Measurements from ENCODE around the gene ZNF329. TPM values are rescaled to one million over a fixed set of nuclear protein-coding genes. Genes with fewer than 3 reads are reported as not detected.

ZNF329 gene
- total and polyA plus RNA-seq, 9 of the 15 experiments (the other 6 are each of a cell fraction or from before 2014, with no cell fraction given): 0.21 to 3.6 (median 2.2) TPM

DNA sequence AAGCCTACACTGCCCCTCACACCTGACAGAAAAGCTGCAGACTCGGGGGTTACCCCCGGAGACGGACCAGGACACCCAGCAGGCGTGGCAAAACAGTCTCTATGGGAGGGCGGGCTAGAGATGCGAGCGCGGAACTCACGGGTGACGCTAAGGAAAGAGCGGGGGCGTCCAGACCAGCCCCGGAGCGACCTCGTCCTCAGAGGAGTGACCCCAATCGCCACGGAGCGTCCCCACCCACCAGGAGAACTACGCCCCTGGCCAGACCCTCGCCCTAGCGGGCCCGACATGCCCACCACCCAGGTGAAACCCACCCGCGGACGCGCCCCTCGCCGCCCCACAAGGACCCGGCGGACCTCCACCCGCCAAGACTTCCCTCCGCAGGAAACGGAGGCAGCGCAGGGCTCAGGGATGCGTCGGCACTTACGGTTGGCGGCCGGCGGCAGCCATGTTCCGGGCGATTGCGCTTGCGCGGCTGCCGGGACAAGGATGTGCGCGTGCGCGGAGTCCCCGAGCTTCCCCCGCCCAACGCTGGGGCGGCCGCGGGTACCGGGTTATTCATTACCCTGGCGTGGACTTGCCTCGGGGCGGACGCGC, at the start of gene ZNF329 (continued):
- TF ChIP-seq FUS (optimal IDR thresholded peaks at IDR 0.05; ENCODE audit: low read depth, low read length) (no peak), ZNF274 (IDR thresholded peaks at IDR 0.05; ENCODE audit: borderline replicate concordance, low read depth, low read length) (no peak), OTX1 (CRISPR knock-in tag; IDR thresholded peaks at IDR 0.05) (no peak), ARID1B (IDR thresholded peaks at IDR 0.05) (no peak), TSC22D4 (tag; IDR thresholded peaks at IDR 0.05) (no peak), FOXM1 (IDR thresholded peaks at IDR 0.05; ENCODE audit: low read depth) (no peak), FOXM1 (CRISPR knock-in tag; IDR thresholded peaks at IDR 0.05; ENCODE audit: low read depth) (no peak), NCOR1 (IDR thresholded peaks at IDR 0.05) (no peak), SMARCC2 (IDR thresholded peaks at IDR 0.05; ENCODE audit: low read depth) (no peak), CHD1 (IDR thresholded peaks at IDR 0.05; ENCODE audit: low read length) (no peak), SMC3 (conservative IDR thresholded peaks at IDR 0.05; ENCODE audit: insufficient read depth, low read depth, low read length) (no peak), FOXP1 (CRISPR knock-in tag; IDR thresholded peaks at IDR 0.05) (no peak), GABPA (tag; conservative IDR thresholded peaks at IDR 0.05; ENCODE audit: low read depth) (no peak)
- TF ChIP-seq, protein P1, sequence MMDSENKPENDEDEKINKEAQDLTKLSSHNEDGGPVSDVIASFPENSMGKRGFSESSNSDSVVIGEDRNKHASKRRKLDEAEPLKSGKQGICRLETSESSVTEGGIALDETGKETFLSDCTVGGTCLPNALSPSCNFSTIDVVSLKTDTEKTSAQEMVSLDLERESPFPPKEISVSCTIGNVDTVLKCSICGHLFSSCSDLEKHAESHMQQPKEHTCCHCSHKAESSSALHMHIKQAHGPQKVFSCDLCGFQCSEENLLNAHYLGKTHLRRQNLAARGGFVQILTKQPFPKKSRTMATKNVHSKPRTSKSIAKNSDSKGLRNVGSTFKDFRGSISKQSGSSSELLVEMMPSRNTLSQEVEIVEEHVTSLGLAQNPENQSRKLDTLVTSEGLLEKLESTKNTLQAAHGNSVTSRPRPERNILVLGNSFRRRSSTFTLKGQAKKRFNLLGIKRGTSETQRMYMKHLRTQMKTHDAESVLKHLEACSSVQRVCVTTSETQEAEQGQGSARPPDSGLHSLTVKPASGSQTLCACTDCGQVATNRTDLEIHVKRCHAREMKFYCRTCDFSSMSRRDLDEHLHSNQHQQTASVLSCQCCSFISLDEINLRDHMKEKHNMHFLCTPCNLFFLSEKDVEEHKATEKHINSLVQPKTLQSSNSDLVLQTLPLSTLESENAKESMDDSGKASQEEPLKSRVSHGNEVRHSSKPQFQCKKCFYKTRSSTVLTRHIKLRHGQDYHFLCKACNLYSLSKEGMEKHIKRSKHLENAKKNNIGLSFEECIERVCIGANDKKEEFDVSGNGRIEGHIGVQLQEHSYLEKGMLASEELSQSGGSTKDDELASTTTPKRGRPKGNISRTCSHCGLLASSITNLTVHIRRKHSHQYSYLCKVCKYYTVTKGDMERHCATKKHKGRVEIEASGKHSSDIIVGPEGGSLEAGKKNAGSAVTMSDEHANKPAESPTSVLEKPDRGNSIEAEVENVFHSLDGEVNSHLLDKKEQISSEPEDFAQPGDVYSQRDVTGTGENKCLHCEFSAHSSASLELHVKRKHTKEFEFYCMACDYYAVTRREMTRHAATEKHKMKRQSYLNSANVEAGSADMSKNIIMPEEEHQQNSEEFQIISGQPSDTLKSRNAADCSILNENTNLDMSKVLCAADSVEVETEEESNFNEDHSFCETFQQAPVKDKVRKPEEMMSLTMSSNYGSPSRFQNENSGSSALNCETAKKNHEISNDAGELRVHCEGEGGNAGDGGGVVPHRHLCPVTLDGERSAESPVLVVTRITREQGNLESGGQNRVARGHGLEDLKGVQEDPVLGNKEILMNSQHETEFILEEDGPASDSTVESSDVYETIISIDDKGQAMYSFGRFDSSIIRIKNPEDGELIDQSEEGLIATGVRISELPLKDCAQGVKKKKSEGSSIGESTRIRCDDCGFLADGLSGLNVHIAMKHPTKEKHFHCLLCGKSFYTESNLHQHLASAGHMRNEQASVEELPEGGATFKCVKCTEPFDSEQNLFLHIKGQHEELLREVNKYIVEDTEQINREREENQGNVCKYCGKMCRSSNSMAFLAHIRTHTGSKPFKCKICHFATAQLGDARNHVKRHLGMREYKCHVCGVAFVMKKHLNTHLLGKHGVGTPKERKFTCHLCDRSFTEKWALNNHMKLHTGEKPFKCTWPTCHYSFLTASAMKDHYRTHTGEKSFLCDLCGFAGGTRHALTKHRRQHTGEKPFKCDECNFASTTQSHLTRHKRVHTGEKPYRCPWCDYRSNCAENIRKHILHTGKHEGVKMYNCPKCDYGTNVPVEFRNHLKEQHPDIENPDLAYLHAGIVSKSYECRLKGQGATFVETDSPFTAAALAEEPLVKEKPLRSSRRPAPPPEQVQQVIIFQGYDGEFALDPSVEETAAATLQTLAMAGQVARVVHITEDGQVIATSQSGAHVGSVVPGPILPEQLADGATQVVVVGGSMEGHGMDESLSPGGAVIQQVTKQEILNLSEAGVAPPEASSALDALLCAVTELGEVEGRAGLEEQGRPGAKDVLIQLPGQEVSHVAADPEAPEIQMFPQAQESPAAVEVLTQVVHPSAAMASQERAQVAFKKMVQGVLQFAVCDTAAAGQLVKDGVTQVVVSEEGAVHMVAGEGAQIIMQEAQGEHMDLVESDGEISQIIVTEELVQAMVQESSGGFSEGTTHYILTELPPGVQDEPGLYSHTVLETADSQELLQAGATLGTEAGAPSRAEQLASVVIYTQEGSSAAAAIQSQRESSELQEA (IDR thresholded peaks at IDR 0.05; ENCODE audit: low read depth): no peak
- TF ChIP-seq, protein P2, sequence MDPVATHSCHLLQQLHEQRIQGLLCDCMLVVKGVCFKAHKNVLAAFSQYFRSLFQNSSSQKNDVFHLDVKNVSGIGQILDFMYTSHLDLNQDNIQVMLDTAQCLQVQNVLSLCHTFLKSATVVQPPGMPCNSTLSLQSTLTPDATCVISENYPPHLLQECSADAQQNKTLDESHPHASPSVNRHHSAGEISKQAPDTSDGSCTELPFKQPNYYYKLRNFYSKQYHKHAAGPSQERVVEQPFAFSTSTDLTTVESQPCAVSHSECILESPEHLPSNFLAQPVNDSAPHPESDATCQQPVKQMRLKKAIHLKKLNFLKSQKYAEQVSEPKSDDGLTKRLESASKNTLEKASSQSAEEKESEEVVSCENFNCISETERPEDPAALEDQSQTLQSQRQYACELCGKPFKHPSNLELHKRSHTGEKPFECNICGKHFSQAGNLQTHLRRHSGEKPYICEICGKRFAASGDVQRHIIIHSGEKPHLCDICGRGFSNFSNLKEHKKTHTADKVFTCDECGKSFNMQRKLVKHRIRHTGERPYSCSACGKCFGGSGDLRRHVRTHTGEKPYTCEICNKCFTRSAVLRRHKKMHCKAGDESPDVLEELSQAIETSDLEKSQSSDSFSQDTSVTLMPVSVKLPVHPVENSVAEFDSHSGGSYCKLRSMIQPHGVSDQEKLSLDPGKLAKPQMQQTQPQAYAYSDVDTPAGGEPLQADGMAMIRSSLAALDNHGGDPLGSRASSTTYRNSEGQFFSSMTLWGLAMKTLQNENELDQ (CRISPR knock-in tag; IDR thresholded peaks at IDR 0.05; ENCODE audit: borderline replicate concordance): no peak
- TF ChIP-seq, protein P3, sequence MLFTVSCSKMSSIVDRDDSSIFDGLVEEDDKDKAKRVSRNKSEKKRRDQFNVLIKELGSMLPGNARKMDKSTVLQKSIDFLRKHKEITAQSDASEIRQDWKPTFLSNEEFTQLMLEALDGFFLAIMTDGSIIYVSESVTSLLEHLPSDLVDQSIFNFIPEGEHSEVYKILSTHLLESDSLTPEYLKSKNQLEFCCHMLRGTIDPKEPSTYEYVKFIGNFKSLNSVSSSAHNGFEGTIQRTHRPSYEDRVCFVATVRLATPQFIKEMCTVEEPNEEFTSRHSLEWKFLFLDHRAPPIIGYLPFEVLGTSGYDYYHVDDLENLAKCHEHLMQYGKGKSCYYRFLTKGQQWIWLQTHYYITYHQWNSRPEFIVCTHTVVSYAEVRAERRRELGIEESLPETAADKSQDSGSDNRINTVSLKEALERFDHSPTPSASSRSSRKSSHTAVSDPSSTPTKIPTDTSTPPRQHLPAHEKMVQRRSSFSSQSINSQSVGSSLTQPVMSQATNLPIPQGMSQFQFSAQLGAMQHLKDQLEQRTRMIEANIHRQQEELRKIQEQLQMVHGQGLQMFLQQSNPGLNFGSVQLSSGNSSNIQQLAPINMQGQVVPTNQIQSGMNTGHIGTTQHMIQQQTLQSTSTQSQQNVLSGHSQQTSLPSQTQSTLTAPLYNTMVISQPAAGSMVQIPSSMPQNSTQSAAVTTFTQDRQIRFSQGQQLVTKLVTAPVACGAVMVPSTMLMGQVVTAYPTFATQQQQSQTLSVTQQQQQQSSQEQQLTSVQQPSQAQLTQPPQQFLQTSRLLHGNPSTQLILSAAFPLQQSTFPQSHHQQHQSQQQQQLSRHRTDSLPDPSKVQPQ (CRISPR knock-in tag; IDR thresholded peaks at IDR 0.05; ENCODE audit: borderline replicate concordance): no peak

Data from K562 (cell line).